ENCODE measurements around the gene MPV17.
"Not testable (repeated sequence)": the region's sequence is repeated elsewhere in the genome, so short reads cannot be mapped to it uniquely, and the experiment has no call there.

Gene MPV17

DNA sequence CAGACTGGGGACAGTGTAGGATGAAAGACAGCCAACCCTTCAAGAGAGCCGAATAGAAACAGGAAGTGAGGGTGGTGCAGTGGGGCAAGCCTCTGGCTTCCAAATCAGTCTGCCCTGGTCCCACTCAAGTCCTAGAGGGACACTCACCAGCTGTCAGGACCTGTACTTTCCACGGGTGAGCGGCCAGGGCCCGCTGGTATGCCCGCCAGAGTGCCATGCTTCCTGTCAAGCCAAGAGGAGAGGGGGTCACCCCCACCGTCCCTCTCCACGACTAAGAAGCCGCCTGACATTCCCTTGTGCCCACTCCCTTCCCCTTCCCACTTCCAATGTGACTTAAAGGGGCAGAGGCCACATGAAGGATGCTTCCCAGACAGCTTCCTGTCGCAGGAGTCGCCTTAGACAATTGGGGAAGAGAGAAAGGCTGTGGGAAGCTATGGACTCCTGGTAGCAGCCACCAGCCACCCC lies 564 bp downstream of the MPV17 start:
- peak in 1 of 2 experiments; percentile 50 for DNase-seq

DNA sequence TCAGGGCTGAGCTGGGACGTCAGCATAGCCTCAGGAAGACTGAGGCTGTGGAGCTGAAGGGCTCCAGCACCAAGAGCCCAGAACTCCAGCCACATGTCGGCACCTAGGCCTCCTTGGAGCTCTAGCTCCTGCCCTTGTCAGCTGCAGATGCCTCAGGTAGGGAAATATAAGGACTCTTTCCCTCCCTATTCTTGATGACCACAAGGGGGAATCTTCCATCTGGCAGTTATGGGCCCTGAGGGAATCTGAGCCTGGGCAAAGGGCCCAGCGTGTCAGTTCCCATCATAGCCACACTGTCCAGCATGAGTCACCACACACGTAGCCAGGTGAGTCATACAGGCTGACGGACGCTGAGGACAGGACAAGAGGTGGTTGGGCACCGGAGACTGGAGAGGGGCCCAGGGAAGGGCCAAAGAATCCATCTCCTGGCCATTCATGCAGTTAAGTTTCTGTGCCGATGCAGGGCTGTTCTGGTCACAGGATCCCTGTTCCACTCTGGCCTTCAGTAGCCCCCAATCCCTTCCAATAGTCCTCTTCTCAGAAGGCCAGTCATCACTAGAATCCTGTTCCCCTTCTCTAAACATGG lies 1.8 kb downstream of the MPV17 start:
- DNase-seq: no peak

DNA sequence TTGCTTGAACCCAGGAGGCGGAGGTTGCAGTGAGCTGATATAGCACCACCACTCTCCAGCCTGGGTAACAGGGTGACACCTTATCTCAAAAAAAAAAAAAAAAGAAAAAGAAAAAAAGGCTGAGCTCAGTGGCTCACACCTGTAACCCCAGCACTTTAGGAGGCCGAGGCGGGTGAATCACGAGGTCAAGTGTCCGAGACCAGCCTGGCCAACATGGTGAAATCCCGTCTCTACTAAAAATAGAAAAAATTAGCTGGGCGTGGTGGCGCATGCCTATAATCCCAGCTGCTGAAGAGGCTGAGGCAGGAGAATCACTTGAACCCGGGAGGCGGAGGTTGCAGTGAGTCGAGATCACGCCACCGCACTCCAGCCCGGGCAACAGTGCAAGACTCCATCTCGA lies 3.1 kb downstream of the MPV17 start:
- not testable (repeated sequence) for DNase-seq

- DNase-seq: no peak
Measured at GRCh38 chr2:27316655-27317412, 6.1 kb downstream of the MPV17 start.

- DNase-seq: no peak
Measured at GRCh38 chr2:27315122-27315521, 7.8 kb downstream of the MPV17 start.

- DNase-seq: no peak
Measured at GRCh38 chr2:27314709-27315108, 8.2 kb downstream of the MPV17 start.

GRCh38 chr2:27313882-27314645 lies 8.8 kb downstream of the MPV17 start:
- no peak for DNase-seq

DNA sequence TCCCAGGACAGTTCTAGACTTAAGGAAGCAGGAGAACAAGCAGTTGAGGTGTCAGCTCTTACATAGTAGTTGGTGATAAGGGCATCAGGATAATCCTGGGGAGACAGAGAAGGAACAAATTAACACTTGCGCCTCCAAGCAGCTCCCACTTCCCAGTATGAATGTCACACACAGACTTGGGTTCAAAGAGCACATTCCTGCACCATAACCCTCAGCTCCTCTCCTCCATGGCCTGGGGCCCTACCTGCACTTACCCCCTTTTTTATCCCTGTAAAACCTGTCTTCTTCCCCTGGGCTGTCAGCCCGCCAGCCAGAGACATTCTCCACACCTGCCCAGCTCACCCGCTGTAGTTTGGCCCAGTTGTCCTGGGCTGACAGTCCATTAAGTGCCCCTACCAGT lies 10.7 kb downstream of the MPV17 start:
- DNase-seq: no peak

DNA sequence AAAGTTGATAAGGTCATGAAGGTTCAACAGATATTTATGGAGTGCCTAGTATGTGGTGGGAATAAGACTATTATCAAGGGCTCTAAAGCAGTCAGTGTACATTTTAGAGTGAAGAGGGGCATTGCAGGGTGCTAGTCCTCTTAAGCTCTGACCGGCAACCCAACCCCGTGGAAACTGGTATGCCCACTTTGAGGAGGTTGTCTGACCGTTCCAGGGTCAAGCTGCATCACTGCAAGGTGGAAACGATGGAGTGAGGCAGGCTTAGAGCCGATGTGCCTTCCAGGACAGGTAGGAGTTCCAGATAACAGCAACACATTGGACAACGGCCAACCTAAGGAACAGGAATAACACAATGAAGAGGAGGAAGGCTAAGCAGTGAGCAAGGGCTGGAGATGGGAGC lies 13.2 kb downstream of the MPV17 start:
- DNase-seq: no peak

DNA sequence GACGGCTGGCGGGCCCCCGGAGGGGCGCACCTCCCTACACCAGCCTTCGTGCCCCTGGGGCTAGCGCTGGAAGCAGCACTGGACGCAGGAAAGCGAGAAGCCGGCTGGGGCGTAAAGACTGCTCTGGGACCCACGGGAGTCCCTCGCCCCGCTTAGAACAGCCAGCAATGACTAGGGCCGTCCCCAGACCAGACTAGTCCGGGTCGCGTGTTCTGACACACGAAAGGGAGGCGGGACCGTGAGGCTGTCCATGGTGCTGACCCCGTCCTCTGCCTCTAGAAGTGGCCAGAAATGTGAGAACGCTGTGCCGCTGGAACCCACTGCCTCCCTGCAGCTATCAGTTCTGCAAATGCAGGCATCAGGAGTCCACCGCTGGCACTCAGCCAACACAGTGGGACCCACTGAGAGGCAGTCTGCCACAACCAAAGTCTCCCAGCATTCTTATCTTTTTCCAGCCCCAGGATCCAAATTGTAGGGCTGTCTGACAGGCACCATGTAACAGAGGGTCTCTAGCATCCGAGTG lies 14.5 kb downstream of the MPV17 start, which contains the start of gene UCN:
TSS of gene UCN (minus strand) at position 87 of the 523 bp plus-strand sequence. CDS start 550 bp downstream, outside the sequence.
- no peak for DNase-seq

GRCh38 chr2:27307545-27308358 lies 15.1 kb downstream of the MPV17 start:
- DNase-seq: no peak

- DNase-seq: no peak
Measured at GRCh38 chr2:27307287-27307544, 15.7 kb downstream of the MPV17 start.

- DNase-seq: no peak
Measured at GRCh38 chr2:27306573-27307286, 16.2 kb downstream of the MPV17 start.

GRCh38 chr2:27306136-27306535 lies 16.8 kb downstream of the MPV17 start:
- DNase-seq: no peak

GRCh38 chr2:27305516-27305915 lies 17.4 kb downstream of the MPV17 start:
- DNase-seq: no peak

- DNase-seq: no peak
Measured at GRCh38 chr2:27304488-27305240, 18.2 kb downstream of the MPV17 start.

GRCh38 chr2:27303093-27304025 lies 19.5 kb downstream of the MPV17 start:
- peak; percentile 62 to 76 for DNase-seq

GRCh38 chr2:27300606-27301005 lies 22.3 kb downstream of the MPV17 start:
- not testable (repeated sequence) for DNase-seq

DNA sequence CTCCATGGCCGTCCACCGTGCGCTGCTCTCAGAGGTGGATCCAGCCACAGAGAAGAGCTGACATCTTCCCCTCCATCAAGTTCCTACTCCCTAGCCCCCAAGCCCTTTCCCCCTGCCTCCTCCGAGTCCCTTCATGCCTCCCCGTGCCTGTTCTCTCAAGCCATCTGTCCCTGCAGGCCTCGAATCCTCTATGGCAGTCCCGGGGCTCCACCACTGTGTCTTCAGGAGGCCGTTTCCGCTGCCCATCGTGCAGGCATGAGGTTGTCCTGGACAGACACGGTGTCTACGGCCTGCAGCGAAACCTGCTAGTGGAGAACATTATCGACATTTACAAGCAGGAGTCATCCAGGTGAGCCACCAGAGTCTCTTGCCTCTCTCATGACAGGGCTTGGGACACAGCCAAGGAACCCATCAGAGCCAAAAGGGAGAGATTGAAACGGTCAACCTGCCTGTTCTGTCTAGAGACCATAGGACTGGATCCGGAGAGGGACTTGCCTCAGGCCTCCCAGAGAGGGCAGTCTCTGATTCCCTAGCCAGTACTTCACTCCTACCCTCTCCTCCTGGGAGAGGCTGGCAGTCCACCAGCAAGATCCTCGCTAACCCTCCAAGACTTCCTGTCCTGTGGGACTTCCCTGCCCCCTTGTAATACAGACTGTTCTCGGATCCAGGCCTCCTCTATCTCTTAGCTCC lies 24.4 kb downstream of the MPV17 start:
- no peak for DNase-seq

- no peak for DNase-seq
Measured at GRCh38 chr2:27297195-27297594, 25.7 kb downstream of the MPV17 start.

Data from AML-193 (cell line).